Cerebellar cortex (tissue), 1 donor: ENCODE measurements around the gene LILRB3.
A peak's percentile ranks its signal among the peaks of the same experiment; 100 is the strongest.
"Not testable (repeated sequence)": the region's sequence is repeated elsewhere in the genome, so short reads cannot be mapped to it uniquely, and the experiment has no call there.

Experiments
- DNase-seq: peaks from one replicate; pipeline ENCODE4 v3.0.0-alpha.2; 2015; ENCODE audit warnings: low spot score

The LILRB3 gene

GRCh38 chr19:54242646-54243045 is 19.8 kb upstream of the LILRB3 start, which contains the start of gene LILRA6:
LILRA6 (minus strand) TSS chr19:54242790.
- not testable (repeated sequence) for DNase-seq

- DNase-seq, result not testable (repeated sequence)
These were observed 19.4 kb upstream of the LILRB3 start for GRCh38 chr19:54242234-54242633.

DNA sequence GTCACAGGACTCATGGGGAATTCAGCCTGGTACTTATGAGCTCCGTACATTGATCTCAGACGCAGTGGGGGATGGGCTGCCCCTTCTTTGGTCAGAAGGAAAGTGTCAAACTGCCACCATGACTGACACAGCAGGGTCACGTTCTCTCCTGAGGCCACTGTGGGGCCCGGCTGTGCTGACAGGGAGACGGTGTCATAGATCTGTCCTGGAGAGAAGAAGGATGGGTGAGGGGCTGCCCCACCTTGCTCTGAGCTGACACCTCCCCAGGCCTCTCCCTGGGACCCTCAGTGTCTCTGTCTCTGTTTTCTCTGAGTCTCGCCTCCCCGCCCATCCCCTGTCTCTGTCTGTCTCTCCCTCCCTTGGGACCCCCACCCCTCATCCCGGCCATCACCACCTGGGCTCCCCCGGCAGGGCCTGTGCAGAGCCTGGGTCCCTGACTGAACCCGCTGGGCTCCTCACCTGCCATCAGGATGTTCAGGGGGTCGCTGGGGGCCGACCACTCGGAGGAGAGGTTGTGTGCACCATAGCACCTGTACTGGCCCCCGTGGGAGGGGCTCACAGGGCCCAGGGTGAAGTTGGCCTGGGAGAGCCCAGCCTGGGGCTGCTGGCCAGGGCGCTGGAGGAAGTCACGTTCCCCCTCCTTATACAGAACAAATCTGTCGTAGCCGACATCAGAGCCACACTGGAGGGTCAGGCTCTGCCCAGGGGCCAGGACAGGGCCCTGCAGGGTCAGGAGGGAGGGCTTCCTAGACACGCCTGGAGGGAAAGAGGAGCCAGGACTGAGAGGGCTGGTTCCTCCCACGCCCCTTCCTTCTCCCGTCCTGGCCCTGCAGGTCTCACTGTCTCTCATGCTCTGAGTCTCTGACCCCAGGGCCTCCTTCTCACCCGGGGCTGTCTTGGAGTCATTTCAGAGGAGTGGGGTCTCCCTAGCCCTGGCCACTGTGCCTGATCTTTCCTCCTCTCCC is 17.8 kb upstream of the LILRB3 start:
- DNase-seq, result not testable (repeated sequence)

- DNase-seq, result not testable (repeated sequence)
These were observed 16.9 kb upstream of the LILRB3 start for GRCh38 chr19:54239491-54240371.

- DNase-seq, result no peak
These were observed 11.1 kb upstream of the LILRB3 start for GRCh38 chr19:54233941-54234340.

DNA sequence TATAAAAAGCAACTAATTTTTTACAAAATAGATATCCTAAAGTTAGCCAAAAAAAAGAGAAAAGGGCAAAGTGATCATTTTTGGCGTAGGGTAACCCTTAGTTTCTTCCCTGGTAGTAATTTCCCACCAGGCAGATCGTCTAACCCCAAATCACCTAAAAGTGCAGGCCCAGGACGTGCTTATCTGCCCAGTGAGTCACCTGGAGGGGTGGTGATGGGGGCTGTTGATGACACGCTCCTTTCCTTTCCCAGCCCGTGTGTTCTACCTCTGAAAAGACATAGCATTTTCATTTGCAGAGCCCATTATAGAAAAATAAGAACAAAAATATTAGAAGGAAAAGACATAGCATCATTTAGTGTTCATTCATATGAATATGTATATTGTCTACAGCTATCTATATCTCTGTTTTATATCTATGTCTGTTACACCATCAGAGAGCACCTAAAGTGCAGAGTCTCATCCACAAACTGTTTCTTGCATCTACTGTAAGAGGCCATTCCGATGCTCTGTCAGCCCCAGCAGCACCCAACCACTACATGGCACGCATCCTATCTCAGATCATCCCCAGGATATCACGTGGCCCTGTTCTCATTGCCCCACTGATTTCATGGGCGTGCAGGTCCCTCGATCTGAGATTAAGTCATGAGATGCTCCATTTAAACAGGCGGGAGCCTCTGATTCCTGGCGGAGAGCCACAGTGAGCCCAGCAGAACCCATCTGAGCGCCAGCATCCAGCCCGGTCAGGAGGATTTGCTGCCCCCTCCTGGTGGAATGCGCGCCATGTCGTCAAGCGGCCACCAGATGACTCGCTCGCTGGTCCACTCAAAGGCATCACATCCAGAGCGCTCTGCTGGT is 8.5 kb upstream of the LILRB3 start:
- peak; percentile 88 for DNase-seq

DNA sequence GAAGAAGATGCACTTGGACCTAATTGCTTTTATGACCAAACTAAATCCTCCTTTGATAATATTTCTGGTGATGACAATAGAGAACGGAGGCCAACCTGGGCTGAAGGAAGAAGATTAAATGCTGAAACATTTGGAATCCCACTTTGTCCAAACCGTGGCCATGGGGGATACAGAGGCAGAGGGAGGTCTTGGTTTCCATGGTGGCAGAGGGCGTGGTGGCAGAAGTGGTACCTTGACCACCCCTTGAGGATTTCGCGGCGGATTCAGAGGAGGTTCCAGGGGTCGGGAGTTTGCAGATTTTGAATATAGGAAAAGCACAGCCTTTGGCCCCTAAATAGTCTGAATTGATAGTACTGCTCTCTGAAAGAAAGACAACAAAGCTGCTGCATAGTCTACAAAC is 7.2 kb upstream of the LILRB3 start:
- DNase-seq, result no peak

- no peak for DNase-seq
These were observed 6.3 kb upstream of the LILRB3 start for GRCh38 chr19:54229146-54229545.

GRCh38 chr19:54224619-54225018 is 1.8 kb upstream of the LILRB3 start:
- DNase-seq, result not testable (repeated sequence)

- DNase-seq, result not testable (repeated sequence)
These were observed 1.1 kb upstream of the LILRB3 start for GRCh38 chr19:54223937-54224281.

DNA sequence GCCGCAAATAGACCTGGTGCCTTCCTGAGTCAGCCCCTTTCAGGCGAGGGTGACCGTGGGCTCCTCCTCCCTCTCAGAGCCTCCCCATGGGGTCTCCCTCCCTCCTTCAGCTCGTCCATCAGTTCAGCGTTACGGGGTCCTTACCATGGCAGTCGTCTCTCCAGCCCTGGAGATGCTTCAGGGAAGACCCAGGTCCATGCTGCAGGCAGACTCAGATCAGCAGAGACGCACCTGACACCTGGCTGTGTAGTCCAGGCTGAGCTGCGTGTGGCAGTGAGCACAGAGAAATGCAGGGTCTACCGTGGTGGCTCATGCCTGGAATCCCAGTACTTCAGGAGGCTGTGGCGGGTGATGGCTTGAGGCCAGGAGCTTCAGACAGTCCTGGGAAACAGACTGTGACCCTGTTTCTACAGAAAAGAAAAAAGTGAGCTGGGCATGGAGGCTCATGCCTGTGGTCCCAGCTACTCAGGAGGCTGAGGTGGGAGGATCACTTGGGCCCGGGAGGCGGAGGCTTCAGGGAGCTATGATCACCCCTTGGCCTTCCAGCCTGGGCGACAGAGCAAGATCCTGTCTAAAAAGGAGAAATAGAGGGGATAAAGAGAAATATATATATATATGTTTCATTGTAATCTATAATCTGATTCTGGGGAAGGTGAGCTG is 600 bp upstream of the LILRB3 start:
- not testable (repeated sequence) for DNase-seq

- DNase-seq, result not testable (repeated sequence)
These were observed 860 bp downstream of the LILRB3 start for GRCh38 chr19:54221947-54222346.

DNA sequence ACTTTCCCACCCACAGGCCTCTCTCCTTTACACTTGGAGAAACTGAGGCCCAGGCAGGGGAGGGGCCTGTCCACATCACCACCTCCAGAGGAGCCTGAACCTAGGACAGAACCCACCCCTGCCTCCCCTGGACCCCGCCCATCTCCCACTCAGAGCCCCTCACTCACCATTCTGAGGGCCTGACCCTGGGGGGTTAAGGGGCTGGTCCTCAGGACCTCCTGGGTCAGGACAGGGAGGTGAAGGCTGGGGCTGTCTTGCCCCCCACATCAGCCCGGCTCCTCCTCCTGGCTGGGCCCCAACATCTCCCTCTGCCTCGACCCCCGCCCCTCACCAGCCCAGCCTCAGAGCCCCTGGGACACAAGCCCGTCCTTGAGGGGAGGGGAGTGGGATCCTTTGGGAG is 3.1 kb downstream of the LILRB3 start:
- not testable (repeated sequence) for DNase-seq

DNA sequence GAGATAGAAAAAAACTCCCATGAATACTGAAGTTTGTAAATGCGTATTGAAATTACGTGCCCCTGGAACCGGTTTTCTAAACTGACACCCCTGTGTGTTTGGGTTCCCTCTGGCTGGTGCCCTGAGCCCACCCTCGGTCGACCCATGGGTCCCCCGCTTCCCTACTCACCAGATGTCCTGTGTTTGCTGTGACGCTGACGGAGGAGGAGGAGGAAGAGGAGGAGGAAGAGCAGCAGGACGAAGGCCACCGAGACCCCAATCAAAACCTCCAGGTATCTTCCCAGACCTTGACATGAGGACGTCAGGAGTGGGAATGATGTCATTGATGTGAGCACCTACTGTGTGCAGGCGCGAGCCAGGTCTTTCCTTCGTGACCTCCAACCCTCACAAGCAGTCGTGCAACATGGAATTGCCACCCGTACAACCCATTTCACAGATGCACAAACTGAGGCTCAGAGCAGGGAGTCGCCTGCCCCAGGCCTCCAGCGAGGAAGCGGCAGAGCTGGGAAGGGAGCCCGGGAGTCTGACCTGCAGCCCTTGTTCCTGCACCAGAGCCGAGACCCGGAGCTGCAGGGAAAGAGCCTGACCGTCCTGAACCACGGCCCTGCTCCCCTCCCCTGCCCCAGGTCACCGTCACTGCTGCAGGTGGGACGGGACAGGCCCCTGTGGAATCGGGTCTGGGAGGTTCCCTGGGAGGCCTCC is 3.7 kb downstream of the LILRB3 start:
- DNase-seq, result no peak

DNA sequence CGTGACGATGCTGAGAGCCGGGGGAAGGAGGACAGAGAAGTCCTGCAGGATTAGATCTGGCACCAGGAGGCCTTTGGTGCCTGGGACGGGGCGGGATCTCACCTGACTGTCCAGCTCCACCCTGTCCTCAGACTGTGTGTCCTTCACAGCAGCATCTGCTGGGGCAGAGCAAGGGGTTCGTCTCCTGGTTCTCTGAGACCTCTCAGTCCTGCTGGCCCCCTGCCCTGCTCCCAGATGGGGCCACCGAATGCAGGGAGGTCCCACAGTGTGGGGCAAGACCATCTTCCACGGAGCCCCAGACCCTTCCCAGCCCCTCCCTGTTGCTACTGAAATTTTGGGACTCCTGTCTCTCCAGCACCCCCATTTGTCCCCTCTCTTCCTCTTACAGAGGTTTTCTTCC is 4.5 kb downstream of the LILRB3 start:
- DNase-seq, result no peak

DNA sequence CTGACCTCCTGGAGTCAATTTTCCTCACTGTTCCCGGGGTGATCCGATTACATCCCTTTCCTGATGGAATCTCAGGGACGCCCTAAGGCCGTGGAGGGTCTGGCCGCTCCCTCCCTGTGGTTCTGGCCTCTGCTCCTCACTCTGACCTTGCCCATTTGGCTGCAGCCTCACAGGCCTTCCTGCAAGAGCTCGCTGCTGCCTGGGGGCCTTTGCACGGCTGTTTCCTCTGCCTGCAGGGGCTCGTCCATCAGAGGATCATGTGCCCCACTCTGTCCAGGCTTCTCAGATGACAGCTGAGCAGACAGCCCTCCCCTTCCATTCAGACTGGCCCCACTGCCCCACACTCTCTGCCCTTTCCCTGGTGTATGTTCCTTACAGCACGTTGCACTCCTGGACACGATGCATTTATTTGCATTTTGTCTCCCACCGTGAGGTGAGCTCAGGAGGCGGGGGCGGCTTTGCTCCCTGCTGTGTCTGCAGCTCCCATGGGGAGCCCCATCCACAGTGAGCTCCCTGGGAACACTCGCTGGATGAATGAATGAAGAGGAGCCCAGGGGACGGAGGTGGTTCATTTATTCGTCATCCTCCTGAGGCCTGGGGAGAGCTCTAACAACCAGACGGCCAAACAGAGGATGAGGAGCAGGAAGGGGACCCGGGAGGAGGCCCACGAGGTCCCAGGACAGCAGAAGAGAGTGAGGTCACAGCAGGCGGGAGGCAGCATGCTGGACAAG is 5.1 kb downstream of the LILRB3 start:
- DNase-seq, result not testable (repeated sequence)

- DNase-seq, result no peak
These were observed 5.9 kb downstream of the LILRB3 start for GRCh38 chr19:54216869-54217268.

DNA sequence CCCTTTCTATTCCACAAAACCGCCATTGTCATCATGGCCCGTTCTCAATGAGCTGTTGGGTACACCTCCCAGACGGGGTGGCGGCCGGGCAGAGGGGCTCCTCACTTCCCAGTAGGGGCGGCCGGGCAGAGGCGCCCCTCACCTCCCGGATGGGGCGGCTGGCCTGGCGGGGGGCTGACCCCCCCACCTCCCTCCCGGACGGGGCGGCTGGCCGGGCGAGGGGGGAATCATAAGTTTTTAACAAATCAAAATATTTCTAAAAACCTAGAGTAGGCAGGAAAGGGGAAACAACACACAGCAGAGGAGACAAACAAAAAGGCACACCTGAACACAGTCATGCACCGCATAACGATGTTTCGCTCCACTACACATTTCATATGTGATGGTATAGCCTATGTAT is 8.1 kb downstream of the LILRB3 start:
- DNase-seq, result not testable (repeated sequence)

DNA sequence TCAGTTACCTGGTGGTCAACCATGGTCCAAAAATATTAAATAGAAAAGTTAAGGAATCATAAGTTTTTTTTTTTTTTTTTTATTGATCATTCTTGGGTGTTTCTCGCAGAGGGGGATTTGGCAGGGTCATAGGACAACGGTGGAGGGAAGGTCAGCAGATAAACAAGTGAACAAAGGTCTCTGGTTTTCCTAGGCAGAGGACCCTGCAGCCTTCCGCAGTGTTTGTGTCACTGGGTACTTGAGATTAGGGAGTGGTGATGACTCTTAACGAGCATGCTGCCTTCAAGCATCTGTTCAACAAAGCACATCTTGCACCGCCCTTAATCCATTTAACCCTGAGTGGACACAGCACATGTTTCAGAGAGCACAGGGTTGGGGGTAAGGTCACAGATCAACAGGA is 8.6 kb downstream of the LILRB3 start:
- not testable (repeated sequence) for DNase-seq

GRCh38 chr19:54211235-54211634 is 11.6 kb downstream of the LILRB3 start:
- DNase-seq, result peak; percentile 17
